Spleen (tissue), 7 donors: ENCODE measurements around the gene SH3BP4.

Source experiments
- POLR2A ChIP-seq, 3 donors: fragments of 450-650 bp; IDR thresholded peaks; one replicate each; pipeline ENCODE4 v1.5.1; 2017; ENCODE audit warnings: antibody characterized with exemption in 3 of 3, mild to moderate bottlenecking in 1 of 3
- TF ChIP-seq, protein P1 (sequence below), 11 experiments: fragments of 200-600 bp in 7 of 11; fragments of 450-650 bp in 4 of 11; sonication (generic) in 4 of 11; IDR thresholded peaks in 8 of 11; conservative IDR thresholded peaks in 3 of 11; 1 replicate in 7 of 11; 2 replicates in 4 of 11; pipeline versions ENCODE4 v1.4.0 to v1.8.0; 2016 to 2021; ENCODE audit warnings: antibody characterized with exemption in 11 of 11, inconsistent platforms in 4 of 11, mild to moderate bottlenecking in 1 of 11
- donor health status: DM: no; HTN: no; CAD: no; lungs with moderate emphysema.
- donor health status: DM: no; HTN: no; CAD: no.
- donor health status: DM: no; HTN: no; CAD: no.

DNA sequence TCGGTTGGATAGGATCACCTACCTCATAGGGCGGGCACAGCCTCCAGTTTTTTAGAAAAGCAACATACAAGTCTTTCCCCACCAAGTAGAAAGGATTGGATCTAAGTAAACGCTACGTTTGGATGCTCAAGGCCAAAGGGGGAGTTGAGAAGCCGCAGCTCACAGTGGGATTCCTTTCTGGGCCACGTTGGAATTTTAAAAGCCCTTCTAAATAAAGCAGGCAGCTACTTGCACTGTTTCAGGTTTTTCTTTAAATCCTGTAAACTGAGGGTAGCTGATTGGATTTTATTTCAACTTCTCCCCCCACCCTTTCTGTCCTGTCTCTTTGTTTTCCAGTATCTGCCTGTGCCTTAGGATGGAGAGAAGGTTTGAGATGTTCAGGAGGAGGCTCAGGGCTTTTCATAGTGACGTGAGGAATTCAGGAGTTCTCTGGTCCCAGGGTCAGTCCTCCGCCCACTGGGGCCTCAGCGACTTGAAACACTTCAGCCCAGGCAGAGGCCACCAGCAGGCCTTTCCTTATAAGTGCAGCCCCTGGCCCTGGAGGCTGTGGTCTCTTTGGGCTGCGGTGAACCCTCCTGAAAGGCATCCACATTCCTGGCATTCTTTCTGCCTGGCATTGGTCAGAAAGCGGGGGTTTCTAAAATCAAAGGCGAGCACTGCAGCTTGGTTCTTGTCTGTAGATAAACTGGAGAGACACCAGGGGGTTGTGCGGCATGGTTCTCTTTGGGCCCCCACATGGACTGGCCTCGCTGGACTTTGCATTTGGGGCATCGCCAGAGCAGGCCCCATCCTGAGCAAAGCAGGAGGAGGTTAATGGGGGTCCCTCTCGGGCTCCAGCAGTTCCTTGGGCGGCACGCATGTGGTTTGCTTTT, 44.5 kb downstream of the SH3BP4 start:
- TF ChIP-seq, protein P1, sequence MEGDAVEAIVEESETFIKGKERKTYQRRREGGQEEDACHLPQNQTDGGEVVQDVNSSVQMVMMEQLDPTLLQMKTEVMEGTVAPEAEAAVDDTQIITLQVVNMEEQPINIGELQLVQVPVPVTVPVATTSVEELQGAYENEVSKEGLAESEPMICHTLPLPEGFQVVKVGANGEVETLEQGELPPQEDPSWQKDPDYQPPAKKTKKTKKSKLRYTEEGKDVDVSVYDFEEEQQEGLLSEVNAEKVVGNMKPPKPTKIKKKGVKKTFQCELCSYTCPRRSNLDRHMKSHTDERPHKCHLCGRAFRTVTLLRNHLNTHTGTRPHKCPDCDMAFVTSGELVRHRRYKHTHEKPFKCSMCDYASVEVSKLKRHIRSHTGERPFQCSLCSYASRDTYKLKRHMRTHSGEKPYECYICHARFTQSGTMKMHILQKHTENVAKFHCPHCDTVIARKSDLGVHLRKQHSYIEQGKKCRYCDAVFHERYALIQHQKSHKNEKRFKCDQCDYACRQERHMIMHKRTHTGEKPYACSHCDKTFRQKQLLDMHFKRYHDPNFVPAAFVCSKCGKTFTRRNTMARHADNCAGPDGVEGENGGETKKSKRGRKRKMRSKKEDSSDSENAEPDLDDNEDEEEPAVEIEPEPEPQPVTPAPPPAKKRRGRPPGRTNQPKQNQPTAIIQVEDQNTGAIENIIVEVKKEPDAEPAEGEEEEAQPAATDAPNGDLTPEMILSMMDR (IDR thresholded peaks at IDR 0.05 in 8 of 11, conservative IDR thresholded peaks at IDR 0.05 in 3 of 11), result no peak
- TF ChIP-seq POLR2A (IDR thresholded peaks at IDR 0.05), result no peak
